Measurements from ENCODE around the gene CACNA1E.

CACNA1E gene

GRCh38 chr1:181476581-181476980 lies 6.7 kb upstream of the CACNA1E start:
- TF ChIP-seq, protein P1, sequence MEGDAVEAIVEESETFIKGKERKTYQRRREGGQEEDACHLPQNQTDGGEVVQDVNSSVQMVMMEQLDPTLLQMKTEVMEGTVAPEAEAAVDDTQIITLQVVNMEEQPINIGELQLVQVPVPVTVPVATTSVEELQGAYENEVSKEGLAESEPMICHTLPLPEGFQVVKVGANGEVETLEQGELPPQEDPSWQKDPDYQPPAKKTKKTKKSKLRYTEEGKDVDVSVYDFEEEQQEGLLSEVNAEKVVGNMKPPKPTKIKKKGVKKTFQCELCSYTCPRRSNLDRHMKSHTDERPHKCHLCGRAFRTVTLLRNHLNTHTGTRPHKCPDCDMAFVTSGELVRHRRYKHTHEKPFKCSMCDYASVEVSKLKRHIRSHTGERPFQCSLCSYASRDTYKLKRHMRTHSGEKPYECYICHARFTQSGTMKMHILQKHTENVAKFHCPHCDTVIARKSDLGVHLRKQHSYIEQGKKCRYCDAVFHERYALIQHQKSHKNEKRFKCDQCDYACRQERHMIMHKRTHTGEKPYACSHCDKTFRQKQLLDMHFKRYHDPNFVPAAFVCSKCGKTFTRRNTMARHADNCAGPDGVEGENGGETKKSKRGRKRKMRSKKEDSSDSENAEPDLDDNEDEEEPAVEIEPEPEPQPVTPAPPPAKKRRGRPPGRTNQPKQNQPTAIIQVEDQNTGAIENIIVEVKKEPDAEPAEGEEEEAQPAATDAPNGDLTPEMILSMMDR (IDR thresholded peaks at IDR 0.05; ENCODE audit: unreplicated experiment in 3 of 3): no peak

GRCh38 chr1:181478306-181478705 lies 5.0 kb upstream of the CACNA1E start:
- Mint-ChIP-seq H3K27ac (no peak overlapping the region), H3K36me3 (ENCODE audit: low read depth) (no peaks in the 10 kb centered on the region), H3K27me3 (ENCODE audit: low read depth) (peaks cover 48% of the 10 kb centered on the region), H3K4me1 (peaks cover 22% of the 10 kb centered on the region), H3K9me3 (no peaks in the 10 kb centered on the region), H3K4me3 (no peak overlapping the region)
- TF ChIP-seq, protein P1 (IDR thresholded peaks at IDR 0.05; ENCODE audit: unreplicated experiment in 3 of 3): no peak

More at GRCh38 chr1:181476581-181476980, 6.7 kb upstream of the CACNA1E start:
- Mint-ChIP-seq H3K4me3 (no peak overlapping the region), H3K9me3 (no peaks in the 10 kb centered on the region), H3K36me3 (ENCODE audit: low read depth) (no peaks in the 10 kb centered on the region), H3K4me1 (peaks cover 15% of the 10 kb centered on the region), H3K27ac (no peak overlapping the region), H3K27me3 (ENCODE audit: low read depth) (peaks cover 30% of the 10 kb centered on the region)

- Mint-ChIP-seq H3K27ac (no peak overlapping the region), H3K27me3 (ENCODE audit: low read depth) (peaks cover 57% of the 10 kb centered on the region), H3K4me3 (peak overlapping the region in 1 of 3 experiments; percentile 48), H3K4me1 (peaks cover 31% of the 10 kb centered on the region), H3K36me3 (ENCODE audit: low read depth) (no peaks in the 10 kb centered on the region), H3K9me3 (peaks cover 1% of the 10 kb centered on the region)
- TF ChIP-seq, protein P1 (IDR thresholded peaks at IDR 0.05; ENCODE audit: unreplicated experiment in 3 of 3): peak; percentile 87 to 89 (median 88)
Measured at GRCh38 chr1:181479137-181479745, 4.1 kb upstream of the CACNA1E start.

DNA sequence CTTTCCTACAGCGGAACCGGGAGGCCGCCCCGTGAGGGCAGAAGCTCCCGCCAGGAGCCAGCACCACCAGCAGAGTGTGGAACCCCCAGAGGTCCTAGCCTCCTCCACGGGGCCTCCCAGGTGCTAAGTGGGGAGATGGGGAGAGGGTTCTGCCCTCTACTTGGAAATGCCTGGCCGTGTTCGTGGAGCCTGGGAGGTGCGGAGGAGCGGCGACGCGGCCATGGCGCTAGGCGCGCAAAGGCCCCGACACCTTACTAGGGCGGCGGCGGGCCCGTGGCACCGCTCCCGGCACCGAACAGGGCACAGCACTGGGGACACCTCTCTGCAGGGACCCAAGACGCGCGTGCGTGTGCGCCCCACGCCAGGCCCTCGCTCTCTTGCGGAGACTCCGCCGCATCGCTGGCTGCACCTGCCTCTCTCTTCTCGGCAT lies 1.3 kb upstream of the CACNA1E start:
- peak overlapping the region in 2 of 3 experiments; percentile 79 to 85 for H3K4me3 Mint-ChIP-seq
- no peak overlapping the region for H3K27ac Mint-ChIP-seq
- TF ChIP-seq, protein P1 (IDR thresholded peaks at IDR 0.05; ENCODE audit: unreplicated experiment in 3 of 3): no peak
- peaks cover 48% of the 10 kb centered on the region for H3K4me1 Mint-ChIP-seq
- H3K27me3 Mint-ChIP-seq (ENCODE audit: low read depth): peaks cover 85% of the 10 kb centered on the region
- H3K36me3 Mint-ChIP-seq (ENCODE audit: low read depth): no peaks in the 10 kb centered on the region
- H3K9me3 Mint-ChIP-seq: peaks cover 3% of the 10 kb centered on the region

GRCh38 chr1:181482521-181483284 lies 614 bp upstream of the CACNA1E start:
- Mint-ChIP-seq H3K27ac (no peak overlapping the region), H3K4me3 (peak overlapping the region; percentile 79 to 85 (median 83)), H3K36me3 (ENCODE audit: low read depth) (no peaks in the 10 kb centered on the region), H3K4me1 (peaks cover 47% of the 10 kb centered on the region), H3K27me3 (ENCODE audit: low read depth) (peaks cover 87% of the 10 kb centered on the region), H3K9me3 (peaks cover 3% of the 10 kb centered on the region)
- TF ChIP-seq, protein P1 (IDR thresholded peaks at IDR 0.05; ENCODE audit: unreplicated experiment in 3 of 3): no peak

Data from nephron (organoid).